ENCODE data around the gene MAPT.
A peak's percentile ranks its signal among the peaks of the same experiment; 100 is the strongest.
"Not testable (repeated sequence)": the region's sequence is repeated elsewhere in the genome, so short reads cannot be mapped to it uniquely, and the experiment has no call there.

Gene MAPT

DNA sequence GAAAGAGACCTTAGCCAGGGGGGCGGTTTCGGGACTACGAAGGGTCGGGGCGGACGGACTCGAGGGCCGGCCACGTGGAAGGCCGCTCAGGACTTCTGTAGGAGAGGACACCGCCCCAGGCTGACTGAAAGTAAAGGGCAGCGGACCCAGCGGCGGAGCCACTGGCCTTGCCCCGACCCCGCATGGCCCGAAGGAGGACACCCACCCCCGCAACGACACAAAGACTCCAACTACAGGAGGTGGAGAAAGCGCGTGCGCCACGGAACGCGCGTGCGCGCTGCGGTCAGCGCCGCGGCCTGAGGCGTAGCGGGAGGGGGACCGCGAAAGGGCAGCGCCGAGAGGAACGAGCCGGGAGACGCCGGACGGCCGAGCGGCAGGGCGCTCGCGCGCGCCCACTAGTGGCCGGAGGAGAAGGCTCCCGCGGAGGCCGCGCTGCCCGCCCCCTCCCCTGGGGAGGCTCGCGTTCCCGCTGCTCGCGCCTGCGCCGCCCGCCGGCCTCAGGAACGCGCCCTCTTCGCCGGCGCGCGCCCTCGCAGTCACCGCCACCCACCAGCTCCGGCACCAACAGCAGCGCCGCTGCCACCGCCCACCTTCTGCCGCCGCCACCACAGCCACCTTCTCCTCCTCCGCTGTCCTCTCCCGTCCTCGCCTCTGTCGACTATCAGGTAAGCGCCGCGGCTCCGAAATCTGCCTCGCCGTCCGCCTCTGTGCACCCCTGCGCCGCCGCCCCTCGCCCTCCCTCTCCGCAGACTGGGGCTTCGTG, at the start of gene MAPT:
MAPT (plus strand) TSS at position 533 of the 763 bp plus-strand sequence. CDS start 67,784 bp downstream, outside the sequence.
- DNase-seq: peak; percentile 76

DNA sequence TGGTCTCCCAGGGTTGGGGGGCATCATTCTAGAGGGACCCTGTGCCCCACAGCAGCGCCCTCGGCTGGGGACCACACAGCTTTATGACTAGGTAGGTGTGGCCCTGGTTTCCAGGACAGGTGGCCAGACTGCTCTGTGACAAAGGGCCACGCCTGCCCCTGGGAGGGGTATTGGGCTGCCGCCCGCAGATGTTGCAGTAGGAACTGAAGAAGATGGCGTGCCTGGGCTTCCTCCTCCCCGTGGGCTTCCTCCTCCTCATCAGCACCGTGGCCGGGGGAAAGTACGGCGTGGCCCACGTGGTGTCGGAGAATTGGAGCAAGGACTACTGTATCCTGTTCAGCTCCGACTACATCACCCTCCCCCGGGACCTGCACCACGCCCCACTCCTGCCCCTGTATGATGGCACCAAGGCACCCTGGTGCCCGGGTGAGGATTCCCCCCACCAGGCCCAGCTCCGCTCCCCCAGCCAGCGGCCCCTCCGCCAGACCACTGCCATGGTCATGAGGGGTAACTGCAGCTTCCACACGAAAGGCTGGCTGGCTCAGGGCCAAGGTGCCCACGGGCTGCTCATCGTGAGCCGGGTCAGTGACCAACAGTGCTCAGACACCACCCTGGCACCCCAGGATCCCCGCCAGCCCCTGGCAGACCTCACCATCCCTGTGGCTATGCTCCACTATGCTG, 49.5 kb upstream of the MAPT start, which contains the start of gene SPPL2C:
SPPL2C (plus strand) TSS at position 187 of the 681 bp plus-strand sequence; CDS start at position 213, 26 bp downstream.
- no peak for DNase-seq

DNA sequence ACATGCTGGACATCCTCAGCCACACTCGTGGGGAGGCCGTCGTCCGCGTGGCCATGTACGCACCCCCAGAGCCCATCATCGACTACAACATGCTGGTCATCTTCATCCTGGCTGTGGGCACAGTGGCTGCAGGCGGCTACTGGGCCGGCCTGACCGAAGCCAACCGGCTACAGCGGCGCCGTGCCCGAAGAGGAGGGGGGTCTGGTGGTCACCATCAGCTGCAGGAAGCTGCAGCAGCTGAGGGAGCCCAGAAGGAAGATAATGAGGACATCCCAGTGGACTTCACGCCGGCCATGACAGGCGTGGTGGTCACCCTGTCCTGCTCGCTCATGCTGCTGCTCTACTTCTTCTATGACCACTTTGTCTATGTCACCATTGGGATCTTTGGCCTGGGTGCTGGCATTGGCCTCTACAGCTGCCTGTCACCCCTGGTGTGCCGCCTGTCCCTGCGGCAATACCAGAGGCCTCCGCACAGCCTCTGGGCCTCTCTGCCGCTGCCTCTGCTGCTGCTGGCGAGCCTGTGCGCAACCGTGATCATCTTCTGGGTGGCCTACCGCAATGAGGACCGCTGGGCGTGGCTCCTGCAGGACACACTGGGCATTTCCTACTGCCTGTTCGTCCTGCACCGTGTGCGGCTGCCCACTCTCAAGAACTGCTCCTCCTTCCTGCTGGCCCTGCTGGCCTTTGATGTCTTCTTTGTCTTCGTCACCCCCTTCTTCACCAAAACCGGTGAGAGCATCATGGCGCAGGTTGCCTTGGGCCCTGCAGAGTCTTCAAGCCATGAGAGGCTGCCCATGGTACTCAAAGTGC, 48.8 kb upstream of the MAPT start:
- no peak for DNase-seq

DNA sequence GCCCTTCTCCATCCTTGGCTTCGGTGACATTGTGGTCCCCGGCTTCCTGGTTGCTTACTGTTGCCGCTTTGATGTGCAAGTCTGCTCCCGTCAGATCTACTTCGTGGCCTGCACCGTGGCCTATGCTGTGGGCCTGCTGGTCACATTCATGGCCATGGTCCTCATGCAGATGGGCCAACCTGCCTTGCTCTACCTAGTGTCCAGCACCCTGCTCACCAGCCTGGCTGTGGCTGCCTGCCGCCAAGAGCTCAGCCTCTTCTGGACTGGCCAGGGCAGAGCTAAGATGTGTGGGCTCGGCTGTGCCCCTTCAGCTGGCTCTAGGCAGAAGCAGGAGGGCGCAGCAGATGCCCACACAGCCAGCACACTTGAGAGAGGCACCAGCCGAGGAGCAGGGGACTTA, 48.1 kb upstream of the MAPT start:
- no peak for DNase-seq

DNA sequence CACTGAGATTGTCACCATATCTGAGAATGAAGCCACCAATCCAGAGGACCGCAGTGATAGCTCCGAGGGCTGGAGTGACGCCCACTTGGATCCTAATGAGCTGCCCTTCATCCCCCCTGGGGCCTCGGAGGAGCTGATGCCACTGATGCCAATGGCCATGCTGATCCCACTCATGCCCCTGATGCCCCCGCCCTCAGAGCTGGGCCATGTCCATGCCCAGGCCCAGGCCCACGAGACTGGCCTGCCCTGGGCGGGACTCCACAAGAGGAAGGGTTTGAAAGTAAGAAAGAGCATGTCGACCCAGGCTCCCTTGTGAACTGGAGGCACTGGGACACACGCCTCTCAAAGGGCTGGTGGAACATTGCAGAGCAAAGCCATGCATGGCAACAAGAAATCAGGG, 47.7 kb upstream of the MAPT start:
- no peak for DNase-seq

DNA sequence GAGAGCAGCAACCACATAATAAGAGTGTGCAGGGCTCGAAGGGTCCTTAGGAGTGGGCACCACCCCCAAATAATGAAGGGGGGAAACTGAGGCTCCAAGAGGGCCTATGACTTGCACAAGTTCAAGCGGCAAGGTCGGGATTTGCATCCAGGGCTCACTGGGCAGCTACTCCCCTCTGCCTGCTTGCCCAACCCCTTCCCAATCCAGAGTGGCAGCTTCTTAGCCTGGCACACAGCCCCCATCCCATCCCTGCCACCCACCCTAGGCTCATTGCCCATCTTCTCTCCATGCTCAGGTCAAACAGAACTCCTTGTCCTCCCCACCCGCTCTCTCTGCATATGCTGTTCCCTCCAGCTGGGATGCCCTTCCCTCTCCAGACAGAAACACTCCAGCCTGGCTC, 47.3 kb upstream of the MAPT start:
- no peak for DNase-seq

DNA sequence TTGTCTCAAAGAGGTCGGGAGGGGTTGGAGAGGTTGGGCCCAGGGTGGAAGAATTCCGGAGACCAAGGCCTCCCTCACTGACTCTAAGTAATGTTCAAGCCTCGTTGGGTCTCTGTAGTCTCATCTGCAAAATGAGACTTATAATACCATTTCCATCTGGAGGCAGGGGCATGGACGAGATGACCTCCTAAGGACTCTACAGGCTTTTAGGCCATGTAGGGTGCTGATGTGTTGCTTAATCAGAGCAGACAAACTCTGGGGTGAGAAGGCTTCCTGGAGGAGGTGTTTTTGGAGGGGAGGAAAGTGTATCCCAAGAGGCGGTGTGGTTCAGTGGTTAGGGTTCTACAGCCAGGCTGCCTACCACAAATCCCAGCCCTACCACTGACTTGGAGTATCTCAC, 46.6 kb upstream of the MAPT start:
- no peak for DNase-seq

DNA sequence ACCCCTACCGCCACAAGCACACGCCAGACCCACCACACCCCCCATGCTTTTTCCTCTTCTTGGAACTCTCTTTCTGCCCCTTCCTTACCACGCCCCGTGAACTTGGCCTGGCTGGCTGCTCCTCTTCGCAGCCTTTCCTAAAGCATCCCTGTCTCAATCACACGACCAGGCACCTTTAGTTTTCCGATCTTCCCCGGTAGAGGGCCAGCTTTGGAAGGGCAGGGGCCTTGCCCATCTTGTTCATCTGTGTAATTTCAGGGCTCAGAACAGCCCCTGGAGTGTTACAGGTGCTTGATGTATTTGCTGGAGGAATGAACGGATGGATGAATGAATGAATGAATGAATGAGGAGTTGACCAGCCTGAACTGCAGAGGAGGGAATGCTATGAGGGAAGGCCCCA, 45.9 kb upstream of the MAPT start:
- DNase-seq: no peak

DNA sequence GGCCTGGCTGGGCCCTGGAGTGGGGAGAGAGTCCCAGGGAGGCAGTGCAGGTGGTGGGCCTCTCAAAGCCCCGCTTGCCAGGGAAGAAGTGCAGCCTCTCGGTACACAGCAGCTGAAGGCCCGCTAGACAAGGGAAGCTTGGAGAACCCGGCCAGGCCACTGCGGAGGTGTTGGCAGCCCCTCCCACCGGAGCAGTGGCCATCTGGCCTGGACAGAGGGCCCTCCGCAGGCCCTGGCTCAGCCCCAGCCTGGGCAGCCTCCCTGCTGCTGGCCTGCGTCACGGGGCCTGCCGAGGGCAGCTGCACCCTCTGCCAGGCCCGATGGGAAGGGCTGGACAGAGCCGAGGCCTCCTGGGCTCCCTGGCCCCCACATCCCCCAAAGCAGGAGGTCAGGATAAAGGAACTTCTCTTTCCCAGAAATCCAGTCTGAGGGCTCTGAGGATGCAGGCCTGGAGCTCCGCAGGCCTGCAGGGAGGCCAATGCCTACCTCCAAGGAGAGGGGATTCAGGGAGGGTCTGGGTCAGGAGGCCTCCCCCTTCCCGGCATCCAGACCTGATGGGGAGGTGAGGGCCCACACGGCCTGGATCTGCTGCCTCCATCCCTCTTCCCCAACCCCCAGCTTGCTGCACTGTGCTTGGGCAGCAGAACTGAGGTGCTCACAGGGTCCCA, 45.4 kb upstream of the MAPT start:
- DNase-seq: no peak

DNA sequence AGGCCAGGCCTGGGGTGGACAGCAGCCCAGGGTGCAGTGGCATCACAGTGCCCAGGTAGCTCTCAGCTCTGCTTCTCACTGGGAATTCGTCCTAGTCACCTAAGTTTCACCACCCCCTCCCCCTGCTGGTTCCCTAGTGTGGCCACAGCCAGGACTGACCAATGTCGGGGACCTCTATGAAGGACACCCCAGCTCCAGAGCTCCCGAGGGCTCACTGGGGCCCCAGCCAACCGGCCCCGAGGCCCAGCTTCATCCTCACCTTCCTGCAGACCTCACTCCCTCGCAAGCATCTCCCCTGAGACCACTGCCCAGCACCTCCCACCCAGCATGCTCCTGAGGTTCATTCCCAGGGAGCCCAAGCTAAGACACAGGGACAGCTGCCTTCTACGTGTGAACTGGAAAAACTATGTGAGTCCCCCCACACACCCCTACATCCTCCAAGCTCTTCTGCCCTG, 44.8 kb upstream of the MAPT start:
- no peak for DNase-seq

DNA sequence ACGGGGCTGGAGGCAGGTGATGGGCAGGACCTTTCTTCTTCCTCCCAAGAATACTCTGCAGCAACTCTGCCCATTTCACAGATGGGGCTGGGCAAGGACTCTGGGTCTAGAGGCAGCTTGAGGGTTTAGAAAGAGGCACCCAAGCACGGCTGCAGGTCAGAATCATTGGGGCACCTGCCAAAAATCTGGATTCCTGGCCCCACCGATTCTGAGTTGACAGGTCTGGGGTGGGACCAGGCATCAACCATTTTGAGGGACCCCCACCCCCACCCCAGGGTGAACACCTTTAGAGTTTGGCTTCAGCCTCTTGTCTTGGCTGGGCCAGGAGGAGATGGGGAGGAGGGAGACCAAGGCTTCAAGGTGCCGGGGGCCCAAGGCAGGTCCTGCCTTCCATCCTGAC, 44.3 kb upstream of the MAPT start:
- DNase-seq: no peak

DNA sequence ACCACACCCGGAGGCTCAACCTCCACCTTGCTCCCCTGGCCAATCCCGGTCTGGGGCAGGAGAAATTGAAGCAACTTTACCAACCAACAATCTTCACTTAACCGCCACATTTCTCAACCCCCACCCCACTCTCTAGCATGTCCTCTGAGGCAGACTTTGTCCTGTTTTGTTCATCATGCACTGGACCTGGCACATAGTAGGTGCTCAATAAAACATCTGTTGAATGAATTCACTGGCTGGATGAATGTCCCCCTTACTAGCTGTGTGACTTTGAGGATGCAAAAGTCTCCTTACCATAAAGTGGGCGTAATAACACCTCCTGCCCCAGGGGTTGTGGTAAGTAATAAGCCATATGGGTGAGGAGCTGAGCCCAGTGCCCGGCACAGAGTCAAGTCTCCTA, 43.9 kb upstream of the MAPT start:
- DNase-seq: no peak

DNA sequence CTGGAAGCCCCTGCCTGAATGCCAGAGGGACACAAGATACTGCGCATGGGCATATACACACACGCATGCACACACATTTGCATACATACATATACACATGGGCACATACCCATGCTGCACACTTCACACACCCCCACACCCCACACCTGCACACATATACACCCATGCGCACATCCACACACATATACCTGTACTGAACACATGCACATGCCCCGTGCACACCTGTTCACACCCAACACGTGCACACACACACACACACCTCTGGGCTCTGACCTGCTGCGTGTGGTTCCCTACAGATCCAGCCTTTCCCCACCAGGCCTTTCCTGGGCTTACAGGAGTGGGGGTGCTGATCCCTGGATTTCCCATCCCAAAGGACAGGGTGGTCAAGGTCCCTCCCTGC, 43.3 kb upstream of the MAPT start:
- no peak for DNase-seq

DNA sequence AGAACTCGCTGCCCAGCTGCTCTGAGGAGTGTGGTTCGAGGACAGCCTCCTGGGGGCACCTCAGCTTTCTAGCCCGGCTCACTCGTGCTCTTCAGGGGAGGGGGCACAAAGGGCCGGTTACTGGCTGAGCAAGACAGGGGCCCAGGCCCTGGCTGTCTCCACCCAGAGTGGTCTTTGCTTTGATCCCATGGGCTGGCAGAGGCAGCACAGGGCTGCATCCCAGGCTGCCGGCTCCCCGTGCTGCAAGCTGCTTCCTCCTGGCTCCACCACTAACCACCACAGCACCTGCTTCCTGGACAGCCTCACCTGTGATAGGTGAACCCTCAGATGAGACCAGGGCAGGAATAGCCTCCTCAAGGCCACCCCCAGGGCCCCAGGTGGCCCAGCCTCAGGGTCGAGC, 42.9 kb upstream of the MAPT start:
- no peak for DNase-seq

DNA sequence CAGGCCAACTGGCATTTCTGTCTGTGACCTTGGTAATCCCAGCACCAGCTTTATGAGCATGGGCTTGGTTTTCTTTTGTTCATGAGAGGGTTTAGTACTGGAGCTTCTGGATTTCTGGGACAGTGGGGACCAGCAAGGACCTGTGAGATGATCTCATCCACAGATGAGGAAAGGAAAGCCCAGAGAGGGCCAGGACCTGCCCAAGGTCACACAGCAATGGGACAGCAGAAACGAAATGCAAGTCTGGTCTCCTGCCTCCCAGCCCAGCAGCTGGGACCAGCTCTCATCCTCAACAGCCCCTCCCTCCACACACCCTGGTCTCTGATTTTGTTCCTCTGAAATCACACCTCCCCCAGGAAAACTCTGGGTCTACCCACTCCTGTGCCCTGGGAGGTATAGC, 42.5 kb upstream of the MAPT start:
- DNase-seq: no peak

DNA sequence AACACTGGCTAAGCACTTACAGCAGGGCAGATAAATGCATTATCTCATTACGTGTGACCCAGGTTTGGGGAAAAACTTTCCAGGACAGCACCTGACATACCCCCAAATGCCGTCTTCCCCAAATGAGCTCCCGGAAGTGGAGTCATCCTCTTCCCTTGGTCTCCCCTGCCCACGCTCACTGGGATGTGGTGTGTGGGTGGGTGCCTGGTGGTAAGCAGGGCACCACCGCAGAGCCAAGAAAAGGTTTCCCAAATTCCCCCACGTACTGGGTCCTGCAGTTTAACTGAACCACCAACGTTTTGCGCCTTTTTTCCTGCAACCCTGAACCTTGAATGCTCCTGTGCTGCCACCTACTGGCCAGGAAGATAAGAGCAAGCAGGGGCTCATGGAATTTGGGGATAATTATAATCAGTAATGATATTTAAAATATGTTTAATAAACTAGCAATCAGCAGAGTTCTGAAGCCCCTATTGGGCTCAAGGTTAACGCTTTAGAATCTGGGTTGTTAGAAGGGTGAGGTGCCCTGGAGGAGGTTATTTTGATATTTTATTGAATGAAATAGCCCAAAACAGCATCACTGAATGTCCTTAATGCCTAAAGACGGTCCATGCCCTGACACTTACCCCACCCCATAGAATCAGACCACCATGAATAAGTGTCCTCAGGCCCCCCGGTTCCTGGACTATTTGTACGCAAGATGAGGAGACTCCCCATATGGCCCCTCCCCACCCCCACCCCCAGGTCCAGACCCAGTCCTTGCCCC, 41.6 kb upstream of the MAPT start:
- peak; percentile 41 for DNase-seq

DNA sequence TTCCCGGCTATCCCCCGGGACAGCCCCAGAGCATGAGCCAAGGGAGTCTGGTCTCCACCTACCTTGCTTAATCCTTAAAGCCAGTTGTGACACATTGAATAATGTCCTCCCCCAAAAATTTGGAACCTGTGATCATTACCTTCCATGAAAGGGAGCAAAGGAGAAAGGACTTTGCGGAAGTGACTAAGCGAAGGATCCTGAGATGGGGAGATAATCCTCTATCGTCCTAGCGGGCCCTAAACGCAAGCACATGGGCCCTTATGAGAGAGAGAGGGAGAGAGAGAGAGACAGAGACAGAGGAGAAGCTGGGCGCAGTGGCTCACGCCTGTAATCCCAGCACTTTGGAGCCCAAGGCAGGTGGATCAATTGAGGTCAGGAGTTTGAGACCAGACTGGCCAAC, 40.1 kb upstream of the MAPT start:
- no peak for DNase-seq

DNA sequence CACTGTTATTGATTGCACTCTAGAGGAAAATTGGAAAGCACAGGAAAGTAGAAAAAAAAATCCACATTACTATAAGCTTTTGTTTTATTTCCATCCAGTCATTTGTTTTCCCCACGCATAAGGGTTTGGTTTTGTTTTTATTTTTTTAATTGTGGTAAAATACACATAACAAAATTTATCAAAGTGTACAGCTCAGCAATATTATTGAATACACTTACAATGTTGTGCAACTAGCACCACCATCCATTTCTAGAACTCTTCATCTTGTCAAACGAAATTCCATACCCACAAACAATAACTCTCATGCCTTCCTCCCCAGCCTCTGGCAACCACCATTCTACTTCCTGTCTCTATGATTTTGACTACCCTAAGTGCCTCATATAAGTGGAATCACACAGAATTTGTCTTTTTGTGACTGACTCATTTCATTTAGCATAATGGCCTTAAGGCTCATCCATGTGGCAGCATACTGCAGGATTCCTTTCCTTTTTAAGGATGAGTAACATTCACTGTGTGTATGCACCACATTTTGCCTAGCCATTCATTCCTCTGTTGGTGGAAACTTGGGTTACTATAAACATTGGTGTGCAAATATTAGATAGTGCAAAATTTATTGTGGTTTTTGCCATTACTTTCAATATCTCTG, 38.5 kb upstream of the MAPT start:
- no peak for DNase-seq

DNA sequence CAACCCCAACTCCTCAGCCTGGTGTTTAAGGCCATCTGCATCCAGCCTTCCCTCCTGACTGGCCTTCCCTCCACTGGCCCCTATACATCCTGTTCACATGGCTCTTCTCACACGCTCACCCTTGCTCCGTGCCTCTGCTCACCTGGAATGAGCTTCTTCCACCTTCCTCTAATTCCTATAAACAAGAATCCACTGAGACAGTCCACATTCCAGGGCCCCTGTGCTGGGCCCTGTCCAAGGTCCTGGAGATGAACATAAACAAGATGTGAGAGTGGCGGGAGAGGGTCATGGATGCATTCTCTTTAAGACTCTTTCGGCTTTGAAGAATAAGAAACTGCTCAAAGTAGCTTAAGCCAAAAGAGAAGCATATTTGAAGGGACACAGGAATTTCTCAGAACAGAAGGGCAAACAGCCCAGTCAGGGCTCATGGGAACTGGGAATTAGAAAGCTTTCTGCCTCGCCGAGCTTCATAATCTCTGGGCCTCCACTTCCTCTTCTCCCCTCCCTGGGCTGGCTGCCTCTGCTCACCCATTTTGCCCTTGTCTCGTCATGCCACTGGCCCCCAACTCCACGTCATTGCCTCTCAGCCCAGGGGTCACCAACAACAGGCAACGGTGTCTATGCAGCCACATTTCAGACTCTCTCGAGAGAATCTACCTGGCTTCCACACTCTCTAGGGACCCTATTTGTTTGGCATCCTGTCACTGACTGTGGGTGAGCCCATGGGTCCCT, 36.2 kb upstream of the MAPT start:
- DNase-seq: no peak

DNA sequence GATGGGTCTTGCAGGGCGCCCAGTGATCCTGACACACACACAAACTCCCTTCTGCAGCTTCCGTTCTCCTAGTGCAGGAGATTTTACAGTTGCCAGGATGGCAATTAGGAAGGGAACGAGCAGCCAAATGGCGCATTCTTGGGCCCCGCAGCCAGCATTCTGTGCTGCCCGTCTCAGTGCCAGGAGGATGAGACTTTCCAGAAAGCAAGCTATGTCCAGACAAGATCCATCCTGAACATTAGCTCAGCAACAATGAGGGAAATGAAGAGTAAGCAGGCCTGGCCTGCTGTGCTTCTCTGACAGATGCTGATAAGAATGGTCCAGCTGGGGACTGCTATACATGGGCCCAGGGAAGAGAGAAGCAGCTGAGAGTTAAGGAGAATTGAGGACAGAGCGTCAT, 33.2 kb upstream of the MAPT start:
- DNase-seq: no peak

DNA sequence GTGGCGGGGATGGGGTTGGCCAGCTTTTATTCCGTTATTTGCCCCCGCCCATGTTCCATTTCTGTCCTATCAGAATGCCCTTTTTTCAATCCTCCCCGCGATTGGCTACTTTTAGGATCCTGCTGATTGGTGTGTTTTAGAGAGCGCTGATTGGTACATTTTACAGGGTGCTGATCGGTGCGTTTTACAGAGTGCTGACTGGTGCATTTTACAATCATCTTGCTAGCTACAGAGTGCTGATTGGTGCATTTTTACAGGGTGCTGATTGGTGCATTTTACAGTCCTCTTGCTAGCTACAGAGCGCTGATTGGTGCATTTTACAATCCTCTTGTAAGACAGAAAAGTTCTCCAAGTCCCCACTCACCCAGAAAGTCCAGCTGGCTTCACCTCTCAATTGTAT, 32.2 kb upstream of the MAPT start:
- not testable (repeated sequence) for DNase-seq

Data from stimulated activated naive CD4-positive, alpha-beta T cell treated with Interleukin-2 at 50 U/mL for 16 hours (primary cell).